HG03135 (cell line): ENCODE results near the gene TMEM259.

Experiments used
- ATAC-seq: cut with Tn5 transposase; IDR thresholded peaks from one replicate; pipeline ENCODE4 v1.9.1; 2021; ENCODE audit warnings: mild to moderate bottlenecking, moderate library complexity; ENCODE audit not compliant: unreplicated experiment

TMEM259 gene

GRCh38 chr19:964116-964520, 56.8 kb downstream of the TMEM259 start:
- no peak for ATAC-seq

GRCh38 chr19:963486-963951, 57.4 kb downstream of the TMEM259 start:
- ATAC-seq, result no peak

- no peak for ATAC-seq
These were observed 58.1 kb downstream of the TMEM259 start for GRCh38 chr19:962683-963400.

- no peak for ATAC-seq
These were observed 58.9 kb downstream of the TMEM259 start for GRCh38 chr19:961866-962620.

GRCh38 chr19:960601-960938, 60.4 kb downstream of the TMEM259 start:
- ATAC-seq, result no peak

- no peak for ATAC-seq
These were observed 60.9 kb downstream of the TMEM259 start for GRCh38 chr19:960020-960419.
